Glomerular endothelial cell (primary cell): ENCODE results near the gene RELN. TPM values are rescaled to one million over a fixed set of nuclear protein-coding genes. Genes with fewer than 3 reads are reported as not detected.
"Not testable (repeated sequence)": the region's sequence is repeated elsewhere in the genome, so short reads cannot be mapped to it uniquely, and the experiment has no call there.

ENCODE experiments used
- DNase-seq: peaks from one replicate; pipeline ENCODE4 v3.0.0-alpha.2; 2011; ENCODE audit warnings: low read depth, low spot score; ENCODE audit errors: extremely low read depth
- total RNA-seq: library from RNA; depleted of rRNA; stranded (reverse); fragments of >200 nt; gene quantifications from 2 replicates; pipeline ENCODE4 v1.2.3, GENCODE V29; 2015

RELN gene
- total RNA-seq, 1 donor from 2014 or later = 8.1 TPM

- no peak for DNase-seq
Measured at GRCh38 chr7:103533761-103534160, 455.7 kb downstream of the RELN start.

GRCh38 chr7:103532955-103533354, 456.5 kb downstream of the RELN start:
- no peak for DNase-seq

DNA sequence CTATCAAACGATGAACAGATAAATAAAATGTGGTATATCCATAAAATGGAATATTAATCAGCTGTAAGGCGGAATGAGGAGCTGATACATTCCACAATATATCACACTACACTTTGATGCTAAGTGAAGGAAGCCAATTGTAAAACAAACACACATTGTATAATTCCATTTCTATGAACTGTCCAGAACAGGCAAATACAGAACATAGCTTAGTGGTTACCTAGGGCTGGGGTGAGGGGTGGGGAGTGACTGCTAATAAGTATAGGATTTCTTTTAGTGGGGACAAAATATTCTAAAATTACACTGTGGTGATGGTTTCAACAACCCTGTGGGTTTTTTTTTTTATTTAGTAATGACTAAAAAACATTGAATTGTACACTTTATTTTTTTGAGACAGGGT, 461.3 kb downstream of the RELN start:
- no peak for DNase-seq

DNA sequence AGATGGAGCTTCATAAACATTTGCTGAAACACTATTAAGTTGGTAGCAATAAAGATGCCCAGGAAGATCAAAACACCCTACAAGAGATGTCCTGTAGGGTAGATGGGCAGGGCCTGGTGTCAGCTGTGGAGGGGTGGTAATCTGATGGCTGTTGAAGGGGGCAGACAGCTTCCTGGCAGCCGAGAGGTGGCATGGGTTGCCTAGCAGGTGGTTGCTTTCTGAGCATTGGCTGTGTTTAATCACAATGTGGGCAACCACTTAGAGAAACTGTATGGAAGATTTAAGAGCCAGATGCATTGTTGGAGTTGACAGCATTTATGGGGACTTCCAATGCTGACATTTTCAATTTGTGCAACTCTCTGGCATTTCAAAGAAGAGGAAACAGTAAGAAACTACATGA, 463.5 kb downstream of the RELN start:
- DNase-seq = no peak

GRCh38 chr7:103524042-103524907, 465.2 kb downstream of the RELN start:
- peak; percentile 9 for DNase-seq

DNA sequence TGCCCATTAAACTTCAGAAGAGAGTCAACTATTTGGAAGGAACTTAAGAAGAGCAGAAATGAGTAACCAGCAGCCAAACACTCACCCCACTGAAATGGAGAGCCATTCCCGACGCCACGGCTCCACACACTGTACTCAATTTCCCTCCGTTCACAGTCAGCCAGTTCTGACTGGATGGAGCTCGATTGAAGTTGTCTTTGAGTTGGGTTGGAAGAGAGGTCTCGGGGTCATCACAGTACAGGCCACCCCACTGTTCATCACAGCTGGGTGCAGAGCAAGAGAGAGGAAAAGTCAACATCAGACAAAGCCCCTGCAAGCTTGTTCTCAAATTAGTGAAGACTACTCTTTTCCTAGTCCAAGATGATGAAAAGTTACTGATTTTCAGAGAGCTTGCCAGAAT, 467.5 kb downstream of the RELN start:
- no peak for DNase-seq

DNA sequence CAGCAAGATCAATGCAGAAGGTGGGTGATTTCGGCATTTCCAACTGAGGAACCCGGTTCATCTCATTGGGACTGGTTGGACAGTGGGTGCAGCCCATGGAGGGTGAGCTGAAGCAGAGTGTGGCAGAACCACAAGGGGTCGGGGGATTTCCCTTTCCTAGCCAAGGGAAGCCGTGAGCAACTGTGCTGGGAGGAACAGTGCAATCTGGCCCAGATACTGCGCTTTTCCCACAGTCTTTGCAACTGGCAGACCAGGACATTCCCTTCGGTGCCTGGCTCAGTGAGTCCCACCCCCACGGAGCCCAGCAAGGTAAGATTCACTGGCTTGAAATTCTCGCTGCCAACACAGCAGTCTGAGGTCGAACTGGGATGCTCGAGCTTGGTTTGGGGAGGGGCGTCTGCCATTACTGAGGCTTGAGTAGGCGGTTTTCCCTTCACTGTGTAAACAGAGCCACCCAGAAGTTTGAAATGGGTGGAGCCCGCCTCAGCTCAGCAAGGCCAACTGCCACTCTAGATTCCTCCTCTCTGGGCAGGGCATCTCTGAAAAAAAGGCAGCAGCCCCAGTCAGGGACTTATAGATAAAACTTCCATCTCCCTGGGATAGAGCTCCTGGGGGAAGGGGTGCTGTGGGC, 484.8 kb downstream of the RELN start:
- DNase-seq = no peak

GRCh38 chr7:103501206-103501605, 488.3 kb downstream of the RELN start:
- no peak for DNase-seq

DNA sequence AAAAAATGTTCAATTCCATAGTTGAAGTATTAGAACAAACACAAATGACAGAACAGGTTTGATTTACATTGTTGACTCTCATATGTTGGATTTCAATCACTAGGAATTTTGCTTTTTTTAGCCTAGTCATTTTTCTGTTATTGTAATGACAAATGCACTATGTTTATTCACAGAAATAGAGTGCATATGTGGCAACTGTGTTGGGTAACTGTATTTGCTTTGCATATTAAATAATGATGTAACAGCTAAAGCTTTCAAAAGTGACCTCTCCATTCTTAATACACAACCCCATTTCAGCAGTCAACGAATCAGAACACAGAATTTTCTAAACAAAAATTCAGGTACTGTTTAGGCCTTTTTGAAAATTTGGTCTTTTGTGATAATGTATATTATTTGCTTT, 489.5 kb downstream of the RELN start:
- no peak for DNase-seq

DNA sequence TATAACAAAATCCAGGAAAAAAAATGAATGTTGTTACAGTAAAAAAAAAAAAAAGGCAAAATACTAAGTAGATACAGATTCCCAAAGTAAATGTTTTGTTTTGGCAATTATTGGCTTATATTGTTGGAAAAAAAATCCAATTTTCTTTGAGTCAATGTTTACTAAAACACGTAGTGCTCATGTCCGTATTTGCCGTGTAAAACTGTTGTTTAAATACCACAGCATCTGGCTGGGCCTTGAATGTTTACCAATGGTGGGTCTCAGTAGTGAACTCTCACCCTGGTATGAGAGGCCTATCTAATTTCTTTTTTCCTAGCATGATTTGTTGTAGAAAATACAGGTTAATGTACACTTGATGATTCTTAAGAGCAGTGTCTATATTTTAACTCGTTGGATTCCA, 502.0 kb downstream of the RELN start:
- no peak for DNase-seq

DNA sequence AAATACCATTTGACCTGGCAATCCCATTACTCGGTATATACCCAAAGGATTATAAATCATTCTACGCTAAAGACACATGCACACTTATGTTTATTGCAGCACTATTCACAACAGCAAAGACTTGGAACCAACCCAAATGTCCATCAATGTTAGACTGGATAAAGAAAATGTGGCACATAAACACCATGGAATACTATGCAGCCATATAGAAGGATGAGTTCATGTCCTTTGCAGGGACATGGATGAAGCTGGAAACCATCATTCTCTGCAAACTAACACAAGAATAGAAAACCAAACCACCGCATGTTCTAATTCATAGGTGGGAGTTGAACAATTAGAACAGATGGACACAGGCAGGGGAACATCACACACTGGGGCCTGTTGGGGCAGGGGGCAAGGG, 502.6 kb downstream of the RELN start:
- not testable (repeated sequence) for DNase-seq

DNA sequence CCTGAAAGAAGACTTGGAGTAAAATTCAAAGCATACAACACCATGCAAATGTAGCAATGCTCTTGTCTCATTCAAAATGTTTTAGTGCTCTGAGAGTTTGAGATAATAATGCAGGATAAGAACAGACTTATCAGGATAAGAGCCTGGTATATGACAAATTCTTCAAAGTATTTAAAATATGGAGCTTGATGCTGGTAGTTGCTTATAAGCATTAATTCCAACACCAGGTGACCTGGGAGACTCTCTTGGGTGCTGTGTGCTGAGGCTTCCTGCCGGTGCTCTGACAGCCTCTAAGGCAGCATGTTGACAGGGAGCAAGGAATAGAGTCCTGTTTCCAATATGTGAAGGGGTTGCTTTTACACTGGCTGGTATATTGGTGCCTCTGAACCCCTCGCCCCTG, 508.7 kb downstream of the RELN start:
- DNase-seq = no peak

GRCh38 chr7:103474956-103475355, 514.5 kb downstream of the RELN start:
- DNase-seq = no peak

- DNase-seq = no peak
Measured at GRCh38 chr7:103469095-103469948, 520.1 kb downstream of the RELN start.

DNA sequence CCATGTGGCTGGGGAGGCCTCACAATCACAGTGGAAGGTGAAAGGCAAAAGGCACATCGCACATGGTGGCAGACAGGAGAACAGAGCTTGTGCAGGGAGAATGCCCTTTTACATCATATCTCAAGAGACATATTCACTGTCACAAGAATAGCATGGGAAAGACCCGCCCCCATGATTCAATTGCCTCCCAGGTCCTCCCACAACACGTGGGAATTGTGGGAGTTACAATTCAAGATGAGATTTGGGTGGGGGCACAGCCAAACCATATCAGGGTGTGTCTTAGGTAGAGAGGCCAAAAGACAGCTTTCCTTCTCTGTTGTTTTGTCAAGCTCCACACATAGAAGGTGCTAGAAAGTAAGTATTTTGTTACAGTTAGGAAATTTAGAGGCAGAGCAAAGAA, 522.6 kb downstream of the RELN start:
- no peak for DNase-seq

- no peak for DNase-seq
Measured at GRCh38 chr7:103462358-103462757, 527.1 kb downstream of the RELN start.

DNA sequence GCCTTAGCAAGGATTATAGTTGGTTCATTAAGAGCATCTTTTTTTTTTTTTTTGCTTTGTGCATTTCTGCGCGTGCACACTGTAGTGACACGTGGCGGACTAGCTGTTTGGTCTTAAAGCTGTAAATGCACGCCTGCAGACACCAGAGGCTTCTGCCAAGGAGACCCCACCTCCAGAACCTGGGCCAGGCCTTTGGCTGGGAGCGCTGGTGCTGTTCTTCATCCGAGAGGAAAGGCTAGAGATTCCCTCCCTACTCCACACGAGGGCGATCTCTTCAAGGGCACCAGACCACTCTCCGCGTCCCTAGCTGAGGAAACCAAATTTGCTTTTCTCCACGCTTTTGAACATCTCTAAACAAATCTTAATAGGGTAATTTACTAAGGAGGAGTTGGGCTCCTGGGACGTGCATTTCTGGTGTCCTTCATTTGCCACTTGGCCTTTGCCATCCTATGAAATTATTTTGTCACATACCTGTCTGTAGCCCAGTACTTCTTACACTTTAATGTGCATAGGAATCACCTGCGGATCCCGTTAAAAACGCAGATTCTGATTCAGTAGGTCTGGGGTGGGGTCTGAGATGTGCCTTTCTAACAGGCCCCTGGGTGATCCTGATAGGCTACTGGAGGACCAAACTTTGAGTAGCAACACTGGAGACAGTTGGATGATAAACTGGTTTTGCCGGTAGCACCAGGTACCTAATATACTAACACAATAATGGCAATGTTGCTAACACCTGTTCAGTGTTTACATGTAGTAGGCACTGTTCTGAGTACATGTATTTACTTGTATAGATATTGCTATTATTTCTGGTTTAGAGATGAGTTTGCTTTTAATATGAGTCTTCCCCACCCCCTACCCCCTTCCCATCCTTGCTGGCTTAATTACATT, 542.1 kb downstream of the RELN start:
- peak; percentile 20 for DNase-seq

- DNase-seq = no peak
Measured at GRCh38 chr7:103446049-103446520, 543.4 kb downstream of the RELN start, which contains the start of gene SLC26A5. Gene SLC26A5, minus strand, starts transcription at chr7:103446207. Its CDS starts 24,693 bp downstream, at chr7:103421514.

GRCh38 chr7:103445228-103446048, 544.0 kb downstream of the RELN start:
- DNase-seq = no peak
